WTC11 (cell line): ENCODE results near the gene ZBTB20. TPM values are rescaled to one million over a fixed set of nuclear protein-coding genes. Genes with fewer than 3 reads are reported as not detected.

ENCODE experiments used
- ATAC-seq: fragments of 200-7000 bp; cut with Tn5 transposase; 2 replicates; pipeline ENCODE4 v1.10.0; 2021; ENCODE audit warnings: mild to moderate bottlenecking, moderate library complexity
- CTCF ChIA-PET: fragments of 300-600 bp; sonication (Branson Sonifier 250); formaldehyde crosslinking; loops from one replicate; lab custom pipeline; 2021; ENCODE audit warnings: antibody characterized with exemption; lab: Charles Lee
- POLR2A ChIA-PET: fragments of 350-600 bp; sonication (Branson Sonifier 250); formaldehyde crosslinking; loops from one replicate; lab custom pipeline; 2021; ENCODE audit warnings: antibody characterized with exemption; lab: Charles Lee
- DNase-seq: peaks from one replicate; pipeline ENCODE4 v3.0.0; 2021; ENCODE audit warnings: low spot score
- H3K27ac Mint-ChIP-seq: 2 replicates; pipeline ENCODE4 v1.8.0; 2021; ENCODE audit warnings: mixed read lengths
- H3K27me3 Mint-ChIP-seq: 2 replicates; pipeline ENCODE4 v1.8.0; 2021; ENCODE audit warnings: low read depth, mild to moderate bottlenecking, moderate library complexity, mixed read lengths
- H3K36me3 Mint-ChIP-seq: 2 replicates; pipeline ENCODE4 v1.8.0; 2021; ENCODE audit warnings: mixed read lengths
- H3K4me1 Mint-ChIP-seq: 2 replicates; pipeline ENCODE4 v1.8.0; 2022; ENCODE audit warnings: mixed read lengths
- H3K4me3 Mint-ChIP-seq: 2 replicates; pipeline ENCODE4 v1.8.0; 2021; ENCODE audit warnings: mild to moderate bottlenecking, moderate library complexity, mixed read lengths
- H3K9me3 Mint-ChIP-seq: 2 replicates; pipeline ENCODE4 v1.8.0; 2021; ENCODE audit warnings: mixed read lengths
- CREM ChIP-seq: sonication (generic); formaldehyde crosslinking; IDR thresholded peaks from 2 replicates; pipeline ENCODE4 v1.8.1; 2022; ENCODE audit warnings: mild to moderate bottlenecking, missing genetic modification reagents, moderate library complexity
- ESRRA ChIP-seq: sonication (generic); formaldehyde crosslinking; IDR thresholded peaks from 2 replicates; pipeline ENCODE4 v1.8.1; 2022; ENCODE audit warnings: mild to moderate bottlenecking, missing genetic modification reagents, borderline replicate concordance
- ETV6 ChIP-seq: sonication (generic); formaldehyde crosslinking; IDR thresholded peaks from 2 replicates; pipeline ENCODE4 v1.8.1; 2022; ENCODE audit warnings: mild to moderate bottlenecking, missing genetic modification reagents
- JAZF1 ChIP-seq: fragments of 250-450 bp; sonication (Bioruptor Pico); IDR thresholded peaks from 2 replicates; pipeline ENCODE4 v1.9.0; 2021; ENCODE audit warnings: moderate library complexity, mild to moderate bottlenecking, inconsistent platforms
- KAT7 ChIP-seq: sonication (generic); formaldehyde crosslinking; IDR thresholded peaks from 2 replicates; pipeline ENCODE4 v1.8.1; 2023; ENCODE audit warnings: missing genetic modification reagents, mild to moderate bottlenecking, borderline replicate concordance
- MYBL2 ChIP-seq: sonication (generic); formaldehyde crosslinking; IDR thresholded peaks from 2 replicates; pipeline ENCODE4 v1.8.1; 2023; ENCODE audit warnings: mild to moderate bottlenecking, moderate library complexity, missing genetic modification reagents
- NR2C2 ChIP-seq: sonication (generic); formaldehyde crosslinking; IDR thresholded peaks from 2 replicates; pipeline ENCODE4 v1.8.0; 2022; ENCODE audit warnings: mild to moderate bottlenecking, missing genetic modification reagents
- SOX15 ChIP-seq: fragments of 250-450 bp; sonication (Bioruptor Pico); IDR thresholded peaks from 2 replicates; pipeline ENCODE4 v1.9.0; 2021; ENCODE audit warnings: mild to moderate bottlenecking
- ZBTB21 ChIP-seq: sonication (generic); formaldehyde crosslinking; IDR thresholded peaks from 2 replicates; pipeline ENCODE4 v1.8.1; 2023; ENCODE audit warnings: mild to moderate bottlenecking, missing genetic modification reagents, borderline replicate concordance
- ZNF263 ChIP-seq: sonication (generic); formaldehyde crosslinking; IDR thresholded peaks from 2 replicates; pipeline ENCODE4 v1.8.1; 2022; ENCODE audit warnings: low read depth, mild to moderate bottlenecking, moderate library complexity, missing genetic modification reagents
- total RNA-seq: library from RNA; stranded (reverse); gene quantifications from 3 replicates; pipeline ENCODE4 v1.2.3, GENCODE V29; 2021
- TF ChIP-seq, protein P1 (sequence below): fragments of 200-600 bp; IDR thresholded peaks from 2 replicates; pipeline ENCODE4 v1.8.0; 2022; ENCODE audit warnings: antibody characterized with exemption
- TF ChIP-seq, protein P2 (sequence below): sonication (generic); formaldehyde crosslinking; IDR thresholded peaks from 2 replicates; pipeline ENCODE4 v1.8.1; 2022; ENCODE audit warnings: low read depth, mild to moderate bottlenecking, moderate library complexity, missing genetic modification reagents, borderline replicate concordance
- TF ChIP-seq, protein P3 (sequence below): sonication (generic); formaldehyde crosslinking; IDR thresholded peaks from 2 replicates; pipeline ENCODE4 v1.8.0; 2022; ENCODE audit warnings: missing genetic modification reagents
- TF ChIP-seq, protein P4 (sequence below): fragments of 250-450 bp; sonication (Bioruptor Pico); IDR thresholded peaks from 2 replicates; pipeline ENCODE4 v1.9.0; 2021; ENCODE audit warnings: moderate library complexity, mild to moderate bottlenecking, inconsistent platforms, borderline replicate concordance
- TF ChIP-seq, protein P5 (sequence below): fragments of 250-450 bp; sonication (Bioruptor Pico); IDR thresholded peaks from 2 replicates; pipeline ENCODE4 v1.8.0; 2021; ENCODE audit warnings: mild to moderate bottlenecking
- TF ChIP-seq, protein P6 (sequence below): sonication (generic); formaldehyde crosslinking; IDR thresholded peaks from 2 replicates; pipeline ENCODE4 v1.8.1; 2023; ENCODE audit warnings: mild to moderate bottlenecking, missing genetic modification reagents
- TF ChIP-seq, protein P7 (sequence below): fragments of 250-450 bp; sonication (Bioruptor Pico); IDR thresholded peaks from 2 replicates; pipeline ENCODE4 v1.9.0; 2021; ENCODE audit warnings: mild to moderate bottlenecking
- TF ChIP-seq, protein P8 (sequence below): fragments of 250-450 bp; sonication (Bioruptor Pico); IDR thresholded peaks from 2 replicates; pipeline ENCODE4 v2.1.2; 2022; ENCODE audit warnings: mild to moderate bottlenecking, moderate library complexity
- TF ChIP-seq, protein P9 (sequence below): sonication (generic); formaldehyde crosslinking; conservative IDR thresholded peaks from 2 replicates; pipeline ENCODE4 v1.8.1; 2022; ENCODE audit warnings: mild to moderate bottlenecking, missing genetic modification reagents
- TF ChIP-seq, protein P10 (sequence below): sonication (generic); formaldehyde crosslinking; IDR thresholded peaks from 2 replicates; pipeline ENCODE4 v1.8.0; 2022; ENCODE audit warnings: mild to moderate bottlenecking, missing genetic modification reagents

The ZBTB20 gene
- total RNA-seq, 1 experiment from 2014 or later, result 1.5 TPM

DNA sequence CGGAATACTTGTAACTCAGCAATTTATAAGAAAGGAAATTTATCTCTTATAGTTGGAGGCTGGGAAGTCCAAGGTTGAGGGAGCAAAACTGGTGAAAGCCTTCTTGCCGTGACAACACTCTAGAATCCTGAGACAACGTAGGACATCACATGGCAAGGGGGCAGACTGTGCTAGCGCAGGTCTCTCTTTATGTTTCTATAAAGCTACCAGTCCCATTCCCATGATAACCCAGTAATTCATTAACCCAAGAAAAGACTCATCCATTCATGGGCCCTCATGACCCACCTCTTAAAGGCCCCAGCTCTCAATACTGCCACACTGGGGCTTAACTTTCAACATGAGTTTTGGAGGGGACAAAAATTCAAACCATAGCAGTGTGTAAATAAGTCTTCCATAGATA is 260.2 kb downstream of the ZBTB20 start:
- H3K4me1 Mint-ChIP-seq, result no peaks in the 10 kb centered on the region
- DNase-seq, result no peak
- TF ChIP-seq CREM (no peak), ETV6 (no peak), ZBTB21 (CRISPR knock-in tag) (no peak), MYBL2 (no peak), JAZF1 (CRISPR knock-in tag) (no peak), KAT7 (CRISPR knock-in tag) (no peak), ZNF263 (CRISPR knock-in tag) (no peak), NR2C2 (no peak), SOX15 (CRISPR knock-in tag) (no peak), ESRRA (CRISPR knock-in tag) (no peak)
- TF ChIP-seq, protein P1, sequence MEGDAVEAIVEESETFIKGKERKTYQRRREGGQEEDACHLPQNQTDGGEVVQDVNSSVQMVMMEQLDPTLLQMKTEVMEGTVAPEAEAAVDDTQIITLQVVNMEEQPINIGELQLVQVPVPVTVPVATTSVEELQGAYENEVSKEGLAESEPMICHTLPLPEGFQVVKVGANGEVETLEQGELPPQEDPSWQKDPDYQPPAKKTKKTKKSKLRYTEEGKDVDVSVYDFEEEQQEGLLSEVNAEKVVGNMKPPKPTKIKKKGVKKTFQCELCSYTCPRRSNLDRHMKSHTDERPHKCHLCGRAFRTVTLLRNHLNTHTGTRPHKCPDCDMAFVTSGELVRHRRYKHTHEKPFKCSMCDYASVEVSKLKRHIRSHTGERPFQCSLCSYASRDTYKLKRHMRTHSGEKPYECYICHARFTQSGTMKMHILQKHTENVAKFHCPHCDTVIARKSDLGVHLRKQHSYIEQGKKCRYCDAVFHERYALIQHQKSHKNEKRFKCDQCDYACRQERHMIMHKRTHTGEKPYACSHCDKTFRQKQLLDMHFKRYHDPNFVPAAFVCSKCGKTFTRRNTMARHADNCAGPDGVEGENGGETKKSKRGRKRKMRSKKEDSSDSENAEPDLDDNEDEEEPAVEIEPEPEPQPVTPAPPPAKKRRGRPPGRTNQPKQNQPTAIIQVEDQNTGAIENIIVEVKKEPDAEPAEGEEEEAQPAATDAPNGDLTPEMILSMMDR, result no peak
- TF ChIP-seq, protein P2, sequence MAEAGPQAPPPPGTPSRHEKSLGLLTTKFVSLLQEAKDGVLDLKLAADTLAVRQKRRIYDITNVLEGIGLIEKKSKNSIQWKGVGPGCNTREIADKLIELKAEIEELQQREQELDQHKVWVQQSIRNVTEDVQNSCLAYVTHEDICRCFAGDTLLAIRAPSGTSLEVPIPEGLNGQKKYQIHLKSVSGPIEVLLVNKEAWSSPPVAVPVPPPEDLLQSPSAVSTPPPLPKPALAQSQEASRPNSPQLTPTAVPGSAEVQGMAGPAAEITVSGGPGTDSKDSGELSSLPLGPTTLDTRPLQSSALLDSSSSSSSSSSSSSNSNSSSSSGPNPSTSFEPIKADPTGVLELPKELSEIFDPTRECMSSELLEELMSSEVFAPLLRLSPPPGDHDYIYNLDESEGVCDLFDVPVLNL (CRISPR knock-in tag), result no peak
- TF ChIP-seq, protein P3, sequence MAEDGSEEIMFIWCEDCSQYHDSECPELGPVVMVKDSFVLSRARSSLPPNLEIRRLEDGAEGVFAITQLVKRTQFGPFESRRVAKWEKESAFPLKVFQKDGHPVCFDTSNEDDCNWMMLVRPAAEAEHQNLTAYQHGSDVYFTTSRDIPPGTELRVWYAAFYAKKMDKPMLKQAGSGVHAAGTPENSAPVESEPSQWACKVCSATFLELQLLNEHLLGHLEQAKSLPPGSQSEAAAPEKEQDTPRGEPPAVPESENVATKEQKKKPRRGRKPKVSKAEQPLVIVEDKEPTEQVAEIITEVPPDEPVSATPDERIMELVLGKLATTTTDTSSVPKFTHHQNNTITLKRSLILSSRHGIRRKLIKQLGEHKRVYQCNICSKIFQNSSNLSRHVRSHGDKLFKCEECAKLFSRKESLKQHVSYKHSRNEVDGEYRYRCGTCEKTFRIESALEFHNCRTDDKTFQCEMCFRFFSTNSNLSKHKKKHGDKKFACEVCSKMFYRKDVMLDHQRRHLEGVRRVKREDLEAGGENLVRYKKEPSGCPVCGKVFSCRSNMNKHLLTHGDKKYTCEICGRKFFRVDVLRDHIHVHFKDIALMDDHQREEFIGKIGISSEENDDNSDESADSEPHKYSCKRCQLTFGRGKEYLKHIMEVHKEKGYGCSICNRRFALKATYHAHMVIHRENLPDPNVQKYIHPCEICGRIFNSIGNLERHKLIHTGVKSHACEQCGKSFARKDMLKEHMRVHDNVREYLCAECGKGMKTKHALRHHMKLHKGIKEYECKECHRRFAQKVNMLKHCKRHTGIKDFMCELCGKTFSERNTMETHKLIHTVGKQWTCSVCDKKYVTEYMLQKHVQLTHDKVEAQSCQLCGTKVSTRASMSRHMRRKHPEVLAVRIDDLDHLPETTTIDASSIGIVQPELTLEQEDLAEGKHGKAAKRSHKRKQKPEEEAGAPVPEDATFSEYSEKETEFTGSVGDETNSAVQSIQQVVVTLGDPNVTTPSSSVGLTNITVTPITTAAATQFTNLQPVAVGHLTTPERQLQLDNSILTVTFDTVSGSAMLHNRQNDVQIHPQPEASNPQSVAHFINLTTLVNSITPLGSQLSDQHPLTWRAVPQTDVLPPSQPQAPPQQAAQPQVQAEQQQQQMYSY (CRISPR knock-in tag), result no peak
- TF ChIP-seq, protein P4, sequence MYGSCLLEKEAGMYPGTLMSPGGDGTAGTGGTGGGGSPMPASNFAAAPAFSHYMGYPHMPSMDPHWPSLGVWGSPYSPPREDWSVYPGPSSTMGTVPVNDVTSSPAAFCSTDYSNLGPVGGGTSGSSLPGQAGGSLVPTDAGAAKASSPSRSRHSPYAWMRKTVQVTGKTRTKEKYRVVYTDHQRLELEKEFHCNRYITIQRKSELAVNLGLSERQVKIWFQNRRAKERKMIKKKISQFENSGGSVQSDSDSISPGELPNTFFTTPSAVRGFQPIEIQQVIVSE (CRISPR knock-in tag), result no peak
- TF ChIP-seq, protein P5, sequence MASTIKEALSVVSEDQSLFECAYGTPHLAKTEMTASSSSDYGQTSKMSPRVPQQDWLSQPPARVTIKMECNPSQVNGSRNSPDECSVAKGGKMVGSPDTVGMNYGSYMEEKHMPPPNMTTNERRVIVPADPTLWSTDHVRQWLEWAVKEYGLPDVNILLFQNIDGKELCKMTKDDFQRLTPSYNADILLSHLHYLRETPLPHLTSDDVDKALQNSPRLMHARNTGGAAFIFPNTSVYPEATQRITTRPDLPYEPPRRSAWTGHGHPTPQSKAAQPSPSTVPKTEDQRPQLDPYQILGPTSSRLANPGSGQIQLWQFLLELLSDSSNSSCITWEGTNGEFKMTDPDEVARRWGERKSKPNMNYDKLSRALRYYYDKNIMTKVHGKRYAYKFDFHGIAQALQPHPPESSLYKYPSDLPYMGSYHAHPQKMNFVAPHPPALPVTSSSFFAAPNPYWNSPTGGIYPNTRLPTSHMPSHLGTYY, result no peak
- TF ChIP-seq, protein P6, sequence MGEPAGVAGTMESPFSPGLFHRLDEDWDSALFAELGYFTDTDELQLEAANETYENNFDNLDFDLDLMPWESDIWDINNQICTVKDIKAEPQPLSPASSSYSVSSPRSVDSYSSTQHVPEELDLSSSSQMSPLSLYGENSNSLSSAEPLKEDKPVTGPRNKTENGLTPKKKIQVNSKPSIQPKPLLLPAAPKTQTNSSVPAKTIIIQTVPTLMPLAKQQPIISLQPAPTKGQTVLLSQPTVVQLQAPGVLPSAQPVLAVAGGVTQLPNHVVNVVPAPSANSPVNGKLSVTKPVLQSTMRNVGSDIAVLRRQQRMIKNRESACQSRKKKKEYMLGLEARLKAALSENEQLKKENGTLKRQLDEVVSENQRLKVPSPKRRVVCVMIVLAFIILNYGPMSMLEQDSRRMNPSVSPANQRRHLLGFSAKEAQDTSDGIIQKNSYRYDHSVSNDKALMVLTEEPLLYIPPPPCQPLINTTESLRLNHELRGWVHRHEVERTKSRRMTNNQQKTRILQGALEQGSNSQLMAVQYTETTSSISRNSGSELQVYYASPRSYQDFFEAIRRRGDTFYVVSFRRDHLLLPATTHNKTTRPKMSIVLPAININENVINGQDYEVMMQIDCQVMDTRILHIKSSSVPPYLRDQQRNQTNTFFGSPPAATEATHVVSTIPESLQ (CRISPR knock-in tag), result no peak
- TF ChIP-seq, protein P7, sequence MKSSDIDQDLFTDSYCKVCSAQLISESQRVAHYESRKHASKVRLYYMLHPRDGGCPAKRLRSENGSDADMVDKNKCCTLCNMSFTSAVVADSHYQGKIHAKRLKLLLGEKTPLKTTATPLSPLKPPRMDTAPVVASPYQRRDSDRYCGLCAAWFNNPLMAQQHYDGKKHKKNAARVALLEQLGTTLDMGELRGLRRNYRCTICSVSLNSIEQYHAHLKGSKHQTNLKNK (CRISPR knock-in tag), result no peak
- TF ChIP-seq, protein P8, sequence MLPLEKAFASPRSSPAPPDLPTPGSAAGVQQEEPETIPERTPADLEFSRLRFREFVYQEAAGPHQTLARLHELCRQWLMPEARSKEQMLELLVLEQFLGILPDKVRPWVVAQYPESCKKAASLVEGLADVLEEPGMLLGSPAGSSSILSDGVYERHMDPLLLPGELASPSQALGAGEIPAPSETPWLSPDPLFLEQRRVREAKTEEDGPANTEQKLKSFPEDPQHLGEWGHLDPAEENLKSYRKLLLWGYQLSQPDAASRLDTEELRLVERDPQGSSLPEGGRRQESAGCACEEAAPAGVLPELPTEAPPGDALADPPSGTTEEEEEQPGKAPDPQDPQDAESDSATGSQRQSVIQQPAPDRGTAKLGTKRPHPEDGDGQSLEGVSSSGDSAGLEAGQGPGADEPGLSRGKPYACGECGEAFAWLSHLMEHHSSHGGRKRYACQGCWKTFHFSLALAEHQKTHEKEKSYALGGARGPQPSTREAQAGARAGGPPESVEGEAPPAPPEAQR (CRISPR knock-in tag), result no peak
- TF ChIP-seq, protein P9, sequence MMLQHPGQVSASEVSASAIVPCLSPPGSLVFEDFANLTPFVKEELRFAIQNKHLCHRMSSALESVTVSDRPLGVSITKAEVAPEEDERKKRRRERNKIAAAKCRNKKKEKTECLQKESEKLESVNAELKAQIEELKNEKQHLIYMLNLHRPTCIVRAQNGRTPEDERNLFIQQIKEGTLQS, result no peak
- TF ChIP-seq, protein P10, sequence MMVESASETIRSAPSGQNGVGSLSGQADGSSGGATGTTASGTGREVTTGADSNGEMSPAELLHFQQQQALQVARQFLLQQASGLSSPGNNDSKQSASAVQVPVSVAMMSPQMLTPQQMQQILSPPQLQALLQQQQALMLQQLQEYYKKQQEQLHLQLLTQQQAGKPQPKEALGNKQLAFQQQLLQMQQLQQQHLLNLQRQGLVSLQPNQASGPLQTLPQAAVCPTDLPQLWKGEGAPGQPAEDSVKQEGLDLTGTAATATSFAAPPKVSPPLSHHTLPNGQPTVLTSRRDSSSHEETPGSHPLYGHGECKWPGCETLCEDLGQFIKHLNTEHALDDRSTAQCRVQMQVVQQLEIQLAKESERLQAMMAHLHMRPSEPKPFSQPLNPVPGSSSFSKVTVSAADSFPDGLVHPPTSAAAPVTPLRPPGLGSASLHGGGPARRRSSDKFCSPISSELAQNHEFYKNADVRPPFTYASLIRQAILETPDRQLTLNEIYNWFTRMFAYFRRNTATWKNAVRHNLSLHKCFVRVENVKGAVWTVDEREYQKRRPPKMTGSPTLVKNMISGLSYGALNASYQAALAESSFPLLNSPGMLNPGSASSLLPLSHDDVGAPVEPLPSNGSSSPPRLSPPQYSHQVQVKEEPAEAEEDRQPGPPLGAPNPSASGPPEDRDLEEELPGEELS (CRISPR knock-in tag), result no peak
- TF ChIP-seq, all 79 proteins: peak for 0
- H3K27ac Mint-ChIP-seq, result no peak overlapping the region
- no peaks in the 10 kb centered on the region for H3K27me3 Mint-ChIP-seq
- no peaks in the 10 kb centered on the region for H3K36me3 Mint-ChIP-seq
- ChIA-PET CTCF (no interaction called here), POLR2A (no interaction called here)
- no peaks in the 10 kb centered on the region for H3K9me3 Mint-ChIP-seq
- no peak overlapping the region for H3K4me3 Mint-ChIP-seq
- ATAC-seq, result no peak
